ENCODE measurements around the gene BACH1. TPM values are rescaled to one million over a fixed set of nuclear protein-coding genes. Genes with fewer than 3 reads are reported as not detected.
"Not testable (repeated sequence)": the region's sequence is repeated elsewhere in the genome, so short reads cannot be mapped to it uniquely, and the experiment has no call there.

The BACH1 gene
- polyA plus RNA-seq, 1 donor from 2014 or later, result 29.7 TPM

DNA sequence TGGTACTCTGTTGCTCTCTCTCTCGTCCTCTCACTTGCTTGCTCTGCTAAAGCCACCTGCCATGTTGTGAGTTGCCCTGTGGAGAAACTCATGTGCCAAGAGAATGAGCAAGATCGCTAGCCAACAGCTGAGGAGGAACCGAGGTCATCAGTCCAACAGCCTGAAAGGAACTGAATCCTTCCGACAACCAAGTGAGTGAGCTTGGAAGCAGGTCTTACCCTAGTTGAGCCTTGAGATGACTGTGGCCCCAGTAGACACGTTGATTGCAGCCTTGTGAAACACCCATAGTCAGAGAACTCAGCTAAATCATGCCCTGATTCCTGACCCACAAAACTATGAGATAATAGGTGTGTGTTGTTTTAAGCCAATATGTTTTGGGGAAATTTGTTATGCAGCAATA lies 48.1 kb upstream of the BACH1 start:
- H3K27me3 ChIP-seq (ENCODE audit: insufficient read depth, low read depth, low read length), result no peaks in the 10 kb centered on the region
- no peaks in the 10 kb centered on the region for H3K9me2 ChIP-seq (ENCODE audit: insufficient read depth, low read length)
- no peaks in the 10 kb centered on the region for H3K79me2 ChIP-seq (replicated peaks; ENCODE audit: insufficient read depth, low read length)
- H3K4me3 ChIP-seq (ENCODE audit: low read length), result no peak overlapping the region
- peaks cover 6% of the 10 kb centered on the region for H3K9me3 ChIP-seq (ENCODE audit: low read length)
- no peaks in the 10 kb centered on the region for H4K20me1 ChIP-seq (ENCODE audit: insufficient read depth)
- no peaks in the 10 kb centered on the region for H3F3A ChIP-seq (ENCODE audit: insufficient read depth, low read length, poor library complexity, severe bottlenecking)
- no peak overlapping the region for H3K27ac ChIP-seq (ENCODE audit: low read length)
- H3K9ac ChIP-seq (ENCODE audit: low read length), result no peak overlapping the region
- no peaks in the 10 kb centered on the region for H3K36me3 ChIP-seq (ENCODE audit: insufficient read depth, low read length)
- no peak overlapping the region for H2AFZ ChIP-seq (ENCODE audit: low read depth, low read length)
- H3K4me2 ChIP-seq (ENCODE audit: low read length), result no peak overlapping the region
- TF ChIP-seq POLR2AphosphoS5 (IDR thresholded peaks at IDR 0.05) (no peak), MXI1 (conservative IDR thresholded peaks at IDR 0.05; ENCODE audit: poor library complexity, severe bottlenecking) (no peak), EP300 (conservative IDR thresholded peaks at IDR 0.05; ENCODE audit: poor library complexity, severe bottlenecking) (no peak), CTCF (IDR thresholded peaks at IDR 0.05; ENCODE audit: poor library complexity, severe bottlenecking) (no peak), SMC3 (conservative IDR thresholded peaks at IDR 0.05; ENCODE audit: poor library complexity) (no peak)

DNA sequence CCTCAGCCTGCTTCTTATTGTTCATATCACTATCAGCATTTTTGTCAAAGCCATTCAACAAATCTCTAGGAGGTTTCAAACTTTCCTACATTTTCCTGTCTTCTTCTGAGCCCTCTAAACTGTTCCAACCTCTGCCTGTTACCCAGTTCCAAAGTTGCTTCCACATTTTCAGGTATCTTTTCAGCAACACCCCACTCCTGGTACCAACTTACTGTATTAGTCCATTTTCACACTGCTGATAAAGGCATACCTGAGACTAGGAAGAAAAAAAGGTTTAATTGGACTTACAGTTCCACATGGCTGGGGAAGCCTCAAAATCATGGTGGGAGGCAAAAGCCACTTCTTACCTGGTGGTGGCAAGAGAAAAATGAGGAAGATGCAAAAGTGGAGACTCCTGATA lies 44.9 kb upstream of the BACH1 start:
- H3K36me3 ChIP-seq (ENCODE audit: insufficient read depth, low read length); H3K27ac ChIP-seq (ENCODE audit: low read length); H4K20me1 ChIP-seq (ENCODE audit: insufficient read depth); H3F3A ChIP-seq (ENCODE audit: insufficient read depth, low read length, poor library complexity, severe bottlenecking); H3K9me2 ChIP-seq (ENCODE audit: insufficient read depth, low read length); H3K4me2 ChIP-seq (ENCODE audit: low read length); H3K27me3 ChIP-seq (ENCODE audit: insufficient read depth, low read depth, low read length); H3K9me3 ChIP-seq (ENCODE audit: low read length); H3K4me3 ChIP-seq (ENCODE audit: low read length); H3K9ac ChIP-seq (ENCODE audit: low read length); H3K79me2 ChIP-seq (replicated peaks; ENCODE audit: insufficient read depth, low read length); H2AFZ ChIP-seq (ENCODE audit: low read depth, low read length): not testable (repeated sequence)

GRCh38 chr21:29254550-29254949 lies 44.2 kb upstream of the BACH1 start:
- Histone ChIP-seq H3K27ac (ENCODE audit: low read length) (no peak overlapping the region), H3K9me3 (ENCODE audit: low read length) (peaks cover 6% of the 10 kb centered on the region), H3K27me3 (ENCODE audit: insufficient read depth, low read depth, low read length) (no peaks in the 10 kb centered on the region), H3K9me2 (ENCODE audit: insufficient read depth, low read length) (no peaks in the 10 kb centered on the region), H3K4me2 (ENCODE audit: low read length) (no peak overlapping the region), H3K9ac (ENCODE audit: low read length) (no peak overlapping the region), H3K79me2 (replicated peaks; ENCODE audit: insufficient read depth, low read length) (no peaks in the 10 kb centered on the region), H3K36me3 (ENCODE audit: insufficient read depth, low read length) (no peaks in the 10 kb centered on the region), H3F3A (ENCODE audit: insufficient read depth, low read length, poor library complexity, severe bottlenecking) (no peaks in the 10 kb centered on the region), H4K20me1 (ENCODE audit: insufficient read depth) (no peaks in the 10 kb centered on the region), H3K4me3 (ENCODE audit: low read length) (no peak overlapping the region), H2AFZ (ENCODE audit: low read depth, low read length) (no peak overlapping the region)
- no peak for TF ChIP-seq POLR2AphosphoS5 (IDR thresholded peaks at IDR 0.05)
- no peak for TF ChIP-seq TAF1 (IDR thresholded peaks at IDR 0.05; ENCODE audit: low read depth)
- no peak for TF ChIP-seq EP300 (conservative IDR thresholded peaks at IDR 0.05; ENCODE audit: poor library complexity, severe bottlenecking)
- TF ChIP-seq EZH2 (IDR thresholded peaks at IDR 0.05; ENCODE audit: borderline replicate concordance, insufficient read depth, low read length, poor library complexity, severe bottlenecking), result no peak
- no peak for TF ChIP-seq RAD21 (conservative IDR thresholded peaks at IDR 0.05)
- TF ChIP-seq MXI1 (conservative IDR thresholded peaks at IDR 0.05; ENCODE audit: poor library complexity, severe bottlenecking), result no peak
- TF ChIP-seq REST (IDR thresholded peaks at IDR 0.05; ENCODE audit: borderline replicate concordance), result no peak
- TF ChIP-seq CTCF (IDR thresholded peaks at IDR 0.05; ENCODE audit: poor library complexity, severe bottlenecking), result no peak
- TF ChIP-seq SMC3 (conservative IDR thresholded peaks at IDR 0.05; ENCODE audit: poor library complexity), result no peak

Data from neural cell (in vitro differentiated cells).